Measurements from ENCODE around the gene ADAMTS14.

Gene ADAMTS14

GRCh38 chr10:70658582-70659136, 13.6 kb upstream of the ADAMTS14 start:
- Histone ChIP-seq H3K9me3 (ENCODE audit: control insufficient read depth, low read length) (no peaks in the 10 kb centered on the region), H3K36me3 (ENCODE audit: control insufficient read depth, insufficient read depth, low read length) (no peaks in the 10 kb centered on the region), H3K9ac (no peak overlapping the region), H3K4me2 (ENCODE audit: low read length) (no peak overlapping the region), H3K27me3 (ENCODE audit: control insufficient read depth, insufficient read depth, low read length) (no peaks in the 10 kb centered on the region), H3K4me1 (no peaks in the 10 kb centered on the region), H2AFZ (no peak overlapping the region), H3K79me2 (no peaks in the 10 kb centered on the region), H3K4me3 (ENCODE audit: low read depth, low read length) (no peak overlapping the region), H3K27ac (no peak overlapping the region)
- TF ChIP-seq CTCF (IDR thresholded peaks at IDR 0.05): no peak

GRCh38 chr10:70659306-70659705, 13.0 kb upstream of the ADAMTS14 start:
- no peak overlapping the region for H3K4me2 ChIP-seq (ENCODE audit: low read length)
- H3K9me3 ChIP-seq (ENCODE audit: control insufficient read depth, low read length): no peaks in the 10 kb centered on the region
- H3K9ac ChIP-seq: no peak overlapping the region
- no peaks in the 10 kb centered on the region for H3K79me2 ChIP-seq
- H3K27ac ChIP-seq: no peak overlapping the region
- H3K27me3 ChIP-seq (ENCODE audit: control insufficient read depth, insufficient read depth, low read length): no peaks in the 10 kb centered on the region
- no peak for TF ChIP-seq CTCF (IDR thresholded peaks at IDR 0.05)
- no peak overlapping the region for H2AFZ ChIP-seq
- H3K4me1 ChIP-seq: no peaks in the 10 kb centered on the region
- H3K4me3 ChIP-seq (ENCODE audit: low read depth, low read length): no peak overlapping the region
- no peaks in the 10 kb centered on the region for H3K36me3 ChIP-seq (ENCODE audit: control insufficient read depth, insufficient read depth, low read length)

- Histone ChIP-seq H3K36me3 (ENCODE audit: control insufficient read depth, insufficient read depth, low read length) (no peaks in the 10 kb centered on the region), H3K9me3 (ENCODE audit: control insufficient read depth, low read length) (no peaks in the 10 kb centered on the region), H3K4me3 (ENCODE audit: low read depth, low read length) (no peak overlapping the region), H3K4me2 (ENCODE audit: low read length) (no peak overlapping the region), H3K27me3 (ENCODE audit: control insufficient read depth, insufficient read depth, low read length) (no peaks in the 10 kb centered on the region), H3K27ac (no peak overlapping the region), H2AFZ (no peak overlapping the region), H3K4me1 (no peaks in the 10 kb centered on the region), H3K9ac (no peak overlapping the region), H3K79me2 (no peaks in the 10 kb centered on the region)
- TF ChIP-seq CTCF (IDR thresholded peaks at IDR 0.05): no peak
Observed at GRCh38 chr10:70660722-70661121, 11.6 kb upstream of the ADAMTS14 start.

- TF ChIP-seq CTCF (IDR thresholded peaks at IDR 0.05): no peak
- Histone ChIP-seq H3K36me3 (ENCODE audit: control insufficient read depth, insufficient read depth, low read length) (no peaks in the 10 kb centered on the region), H3K9me3 (ENCODE audit: control insufficient read depth, low read length) (no peaks in the 10 kb centered on the region), H3K4me2 (ENCODE audit: low read length) (no peak overlapping the region), H3K9ac (no peak overlapping the region), H3K27ac (no peak overlapping the region), H3K4me1 (no peaks in the 10 kb centered on the region), H3K79me2 (no peaks in the 10 kb centered on the region), H2AFZ (no peak overlapping the region), H3K27me3 (ENCODE audit: control insufficient read depth, insufficient read depth, low read length) (no peaks in the 10 kb centered on the region), H3K4me3 (ENCODE audit: low read depth, low read length) (no peak overlapping the region)
Observed at GRCh38 chr10:70661623-70662361, 10.5 kb upstream of the ADAMTS14 start.

All from parathyroid adenoma (tissue), 2 donors.